Panc1 (cell line): Measurements from ENCODE around the gene GGTLC1. TPM values are rescaled to one million over a fixed set of nuclear protein-coding genes. Genes with fewer than 3 reads are reported as not detected.

Experiments
- ATAC-seq: fragments of 200-7000 bp; cut with Tn5 transposase; 2 replicates; pipeline ENCODE4 v1.9.1; 2020; ENCODE audit warnings: mild to moderate bottlenecking, moderate library complexity
- BruUV-seq: library from RNA; stranded (reverse); fragments of 400-500 nt; replicated peaks from 2 replicates; lab custom pipeline; 2021; lab: Mats Ljungman, UMichigan
- CTCF ChIA-PET: fragments of 300-600 bp; sonication (Branson Sonifier 250); formaldehyde crosslinking; loops from one replicate; lab custom pipeline; 2022; ENCODE audit warnings: antibody characterized with exemption; lab: Charles Lee
- POLR2A ChIA-PET: fragments of 300-600 bp; sonication (Branson Sonifier 250); formaldehyde crosslinking; loops from one replicate; lab custom pipeline; 2022; ENCODE audit warnings: antibody characterized with exemption; lab: Charles Lee
- DNase-seq: peaks from one replicate; pipeline ENCODE4 v3.0.0-alpha.2; 2010; ENCODE audit warnings: low read depth, low spot score
- H3K27ac ChIP-seq: 2 replicates; pipeline ENCODE4 v1.5.1; 2011; ENCODE audit warnings: mild to moderate bottlenecking, low read length, inconsistent platforms
- H3K27me3 ChIP-seq: fragments of 200-500 bp; sonication (Bioruptor generic); 2 replicates; pipeline ENCODE4 v1.6.0; 2014; ENCODE audit warnings: low read length, inconsistent platforms; ENCODE audit not compliant: control insufficient read depth, insufficient read depth
- H3K36me3 ChIP-seq: fragments of 200-500 bp; sonication (Bioruptor generic); 2 replicates; pipeline ENCODE4 v1.5.1; 2014; ENCODE audit warnings: inconsistent platforms, mild to moderate bottlenecking, low read length, moderate library complexity; ENCODE audit not compliant: control insufficient read depth, insufficient read depth
- H3K4me1 ChIP-seq: 2 replicates; pipeline ENCODE4 v1.5.1; 2011; ENCODE audit warnings: inconsistent platforms, mild to moderate bottlenecking, low read length, moderate library complexity; ENCODE audit not compliant: control insufficient read depth, insufficient read depth
- H3K4me3 ChIP-seq, 2 experiments: 2 replicates each; pipeline ENCODE4 v1.5.1; 2011 to 2012; ENCODE audit warnings: low read depth in 2 of 2, low read length in 2 of 2, mild to moderate bottlenecking in 2 of 2, inconsistent platforms in 1 of 2, moderate library complexity in 1 of 2
- H3K9me3 ChIP-seq: fragments of 200-500 bp; sonication (Bioruptor generic); 2 replicates; pipeline ENCODE4 v1.5.1; 2014; ENCODE audit warnings: low read depth, mild to moderate bottlenecking, inconsistent platforms, low read length, moderate library complexity; ENCODE audit not compliant: control insufficient read depth, insufficient read depth
- CTCF ChIP-seq: fragments of 450-650 bp; IDR thresholded peaks from 2 replicates; pipeline ENCODE4 v1.5.1; 2017; ENCODE audit warnings: mild to moderate bottlenecking
- POLR2AphosphoS5 ChIP-seq: IDR thresholded peaks from 2 replicates; pipeline ENCODE4 v1.6.1; 2012; ENCODE audit warnings: mild to moderate bottlenecking, low read depth, low read length, moderate library complexity
- SIN3A ChIP-seq: IDR thresholded peaks from 2 replicates; pipeline ENCODE4 v1.6.1; 2012; ENCODE audit warnings: low read depth, mild to moderate bottlenecking, low read length, moderate library complexity, borderline replicate concordance; ENCODE audit not compliant: insufficient read depth
- TCF7L2 ChIP-seq: IDR thresholded peaks from 2 replicates; pipeline ENCODE4 v1.6.1; 2011; ENCODE audit warnings: mild to moderate bottlenecking, low read depth, low read length, inconsistent platforms
- in situ Hi-C: cut with HindIII; loops from 2 replicates; pipeline ENCODE4 v1.10.0; 2016; ENCODE audit warnings: low sequenced_read_pairs, low pct_unique_long_range_greater_than_20kb
- intact Hi-C: fragments of 100-400 bp; cut with micrococcal nuclease; formaldehyde crosslinking; loops from one replicate; pipeline ENCODE4 v1.10.0; 2022; ENCODE audit not compliant: unreplicated experiment
- total RNA-seq: library from RNA; stranded (reverse); gene quantifications from one replicate; pipeline ENCODE4 v1.2.1, GENCODE V29; 2021; ENCODE audit not compliant: unreplicated experiment
- TF ChIP-seq, protein P1 (sequence below), 2 experiments: IDR thresholded peaks; 2 replicates each; pipeline ENCODE4 v1.6.1; 2011 to 2012; ENCODE audit warnings: low read depth in 2 of 2, control low read depth in 1 of 2, low read length in 1 of 2, mild to moderate bottlenecking in 1 of 2, moderate library complexity in 1 of 2; ENCODE audit not compliant: insufficient read depth in 1 of 2

The GGTLC1 gene
- total RNA-seq, 1 experiment from 2014 or later = 0.18 TPM

- intact Hi-C loops = no loop called here
- TF ChIP-seq, protein P1, sequence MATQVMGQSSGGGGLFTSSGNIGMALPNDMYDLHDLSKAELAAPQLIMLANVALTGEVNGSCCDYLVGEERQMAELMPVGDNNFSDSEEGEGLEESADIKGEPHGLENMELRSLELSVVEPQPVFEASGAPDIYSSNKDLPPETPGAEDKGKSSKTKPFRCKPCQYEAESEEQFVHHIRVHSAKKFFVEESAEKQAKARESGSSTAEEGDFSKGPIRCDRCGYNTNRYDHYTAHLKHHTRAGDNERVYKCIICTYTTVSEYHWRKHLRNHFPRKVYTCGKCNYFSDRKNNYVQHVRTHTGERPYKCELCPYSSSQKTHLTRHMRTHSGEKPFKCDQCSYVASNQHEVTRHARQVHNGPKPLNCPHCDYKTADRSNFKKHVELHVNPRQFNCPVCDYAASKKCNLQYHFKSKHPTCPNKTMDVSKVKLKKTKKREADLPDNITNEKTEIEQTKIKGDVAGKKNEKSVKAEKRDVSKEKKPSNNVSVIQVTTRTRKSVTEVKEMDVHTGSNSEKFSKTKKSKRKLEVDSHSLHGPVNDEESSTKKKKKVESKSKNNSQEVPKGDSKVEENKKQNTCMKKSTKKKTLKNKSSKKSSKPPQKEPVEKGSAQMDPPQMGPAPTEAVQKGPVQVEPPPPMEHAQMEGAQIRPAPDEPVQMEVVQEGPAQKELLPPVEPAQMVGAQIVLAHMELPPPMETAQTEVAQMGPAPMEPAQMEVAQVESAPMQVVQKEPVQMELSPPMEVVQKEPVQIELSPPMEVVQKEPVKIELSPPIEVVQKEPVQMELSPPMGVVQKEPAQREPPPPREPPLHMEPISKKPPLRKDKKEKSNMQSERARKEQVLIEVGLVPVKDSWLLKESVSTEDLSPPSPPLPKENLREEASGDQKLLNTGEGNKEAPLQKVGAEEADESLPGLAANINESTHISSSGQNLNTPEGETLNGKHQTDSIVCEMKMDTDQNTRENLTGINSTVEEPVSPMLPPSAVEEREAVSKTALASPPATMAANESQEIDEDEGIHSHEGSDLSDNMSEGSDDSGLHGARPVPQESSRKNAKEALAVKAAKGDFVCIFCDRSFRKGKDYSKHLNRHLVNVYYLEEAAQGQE (IDR thresholded peaks at IDR 0.05; ENCODE audit: insufficient read depth in 1 of 2, low read depth in 2 of 2, low read length in 1 of 2) = no peak
- H3K27me3 ChIP-seq = peaks cover 26% of the 10 kb centered on the region
- no peaks in the 10 kb centered on the region for H3K9me3 ChIP-seq
- ATAC-seq (no peak), DNase-seq (no peak)
- no peak overlapping the region for H3K27ac ChIP-seq
- ChIA-PET CTCF (interaction anchor here (0.6 kb wide), 1 partner anchor 267 kb away, joined by 3 read pairs; no protein-coding TSS in a partner anchor), POLR2A (no interaction called here)
- no peaks in the 10 kb centered on the region for H3K36me3 ChIP-seq
- H3K4me1 ChIP-seq = no peaks in the 10 kb centered on the region
- in situ Hi-C loops = no loop called here
- H3K4me3 ChIP-seq = no peak overlapping the region
- BruUV-seq = no TSS peak
These were observed 22.7 kb upstream of the GGTLC1 start for GRCh38 chr20:24011282-24011681.

GRCh38 chr20:24007758-24008157 lies 19.2 kb upstream of the GGTLC1 start:
- POLR2A ChIA-PET = no interaction called here
- BruUV-seq = no TSS peak
- ATAC-seq (no peak), DNase-seq (no peak)
- no peaks in the 10 kb centered on the region for H3K4me1 ChIP-seq
- TF ChIP-seq CTCF (no peak), POLR2AphosphoS5 (no peak), SIN3A (no peak), TCF7L2 (no peak)
- TF ChIP-seq, protein P1 (IDR thresholded peaks at IDR 0.05; ENCODE audit: insufficient read depth in 1 of 2, low read depth in 2 of 2, low read length in 1 of 2) = no peak
- no peak overlapping the region for H3K27ac ChIP-seq
- no peak overlapping the region for H3K4me3 ChIP-seq
- in situ Hi-C loops = no loop called here
- CTCF ChIA-PET = no interaction called here
- peaks cover 10% of the 10 kb centered on the region for H3K27me3 ChIP-seq
- no peaks in the 10 kb centered on the region for H3K9me3 ChIP-seq
- H3K36me3 ChIP-seq = no peaks in the 10 kb centered on the region
- intact Hi-C loops = no loop called here
